IPS DF 6.9 (cell line): ENCODE measurements around the gene IDH2.

Experiments
- DNase-seq: peaks from one replicate; pipeline ENCODE4 v3.0.0-alpha.2; 2013; ENCODE audit warnings: low read depth, low spot score
- H3K27ac ChIP-seq: one replicate; pipeline ENCODE4 v1.5.1; 2013; ENCODE audit warnings: low read length, control low read depth
- H3K27me3 ChIP-seq: 2 replicates; pipeline ENCODE4 v1.6.1; 2013; ENCODE audit warnings: mild to moderate bottlenecking, low read length; ENCODE audit not compliant: control insufficient read depth, insufficient read depth
- H3K36me3 ChIP-seq: 2 replicates; pipeline ENCODE4 v1.6.1; 2013; ENCODE audit warnings: low read length; ENCODE audit not compliant: control insufficient read depth, insufficient read depth
- H3K4me1 ChIP-seq: 2 replicates; pipeline ENCODE4 v1.6.1; 2013; ENCODE audit warnings: low read length; ENCODE audit not compliant: control insufficient read depth, insufficient read depth
- H3K4me3 ChIP-seq: 2 replicates; pipeline ENCODE4 v1.5.1; 2013; ENCODE audit warnings: mild to moderate bottlenecking, low read length
- H3K9me3 ChIP-seq: 2 replicates; pipeline ENCODE4 v1.6.1; 2013; ENCODE audit warnings: low read length, inconsistent platforms; ENCODE audit not compliant: control insufficient read depth, insufficient read depth
- WGBS: extraction: QIAGEN DNeasy Blood & Tissue Kit; methylation state at CpG from one replicate; pipeline ENCODE4 v1.1.7; 2013; ENCODE audit warnings: mixed read lengths, missing lambda C conversion rate; ENCODE audit not compliant: insufficient read length, insufficient coverage; 5-methylcytosine and 5-hydroxymethylcytosine counted together

IDH2 gene

GRCh38 chr15:90099868-90100831, 2.1 kb downstream of the IDH2 start:
- no peaks in the 10 kb centered on the region for H3K36me3 ChIP-seq
- no peak for DNase-seq
- H3K9me3 ChIP-seq, result no peaks in the 10 kb centered on the region
- H3K27me3 ChIP-seq, result no peaks in the 10 kb centered on the region
- WGBS, result no CpG with 5 or more reads among the region's 11 CpGs
- no peak overlapping the region for H3K27ac ChIP-seq
- H3K4me1 ChIP-seq, result peaks cover 4% of the 10 kb centered on the region; the same call in 1 of the 2 replicates
- H3K4me3 ChIP-seq, result no peak overlapping the region

- no peaks in the 10 kb centered on the region for H3K27me3 ChIP-seq
- WGBS, result no CpG with 5 or more reads among the region's 10 CpGs
- no peak for DNase-seq
- H3K36me3 ChIP-seq, result no peaks in the 10 kb centered on the region
- H3K4me3 ChIP-seq, result no peak overlapping the region
- no peak overlapping the region for H3K27ac ChIP-seq
- H3K9me3 ChIP-seq, result no peaks in the 10 kb centered on the region
- peaks cover 4% of the 10 kb centered on the region; the same call in 1 of the 2 replicates for H3K4me1 ChIP-seq
Observed at GRCh38 chr15:90099072-90099867, 3.0 kb downstream of the IDH2 start.

GRCh38 chr15:90097475-90097874, 4.8 kb downstream of the IDH2 start:
- DNase-seq, result no peak
- H3K27me3 ChIP-seq, result no peaks in the 10 kb centered on the region
- WGBS, result no CpG with 5 or more reads among the region's 4 CpGs
- no peak overlapping the region for H3K27ac ChIP-seq
- no peaks in the 10 kb centered on the region for H3K9me3 ChIP-seq
- no peak overlapping the region for H3K4me3 ChIP-seq
- no peaks in the 10 kb centered on the region for H3K36me3 ChIP-seq
- H3K4me1 ChIP-seq, result peaks cover 4% of the 10 kb centered on the region; the same call in 1 of the 2 replicates

- no CpG with 5 or more reads among the region's 3 CpGs for WGBS
- H3K4me3 ChIP-seq, result no peak overlapping the region
- H3K4me1 ChIP-seq, result no peaks in the 10 kb centered on the region
- no peaks in the 10 kb centered on the region for H3K27me3 ChIP-seq
- H3K27ac ChIP-seq, result no peak overlapping the region
- H3K9me3 ChIP-seq, result no peaks in the 10 kb centered on the region
- no peaks in the 10 kb centered on the region for H3K36me3 ChIP-seq
- DNase-seq, result no peak
Observed at GRCh38 chr15:90095521-90095959, 6.7 kb downstream of the IDH2 start.

GRCh38 chr15:90091156-90091931, 10.9 kb downstream of the IDH2 start:
- no peak overlapping the region for H3K27ac ChIP-seq
- DNase-seq, result no peak
- H3K9me3 ChIP-seq, result no peaks in the 10 kb centered on the region
- 0 out of 2 replicates have a peak, but pooled peaks cover 2% of the 10 kb centered on the region for H3K36me3 ChIP-seq
- no peak overlapping the region for H3K4me3 ChIP-seq
- no peaks in the 10 kb centered on the region for H3K27me3 ChIP-seq
- WGBS, result no CpG with 5 or more reads among the region's 17 CpGs
- no peaks in the 10 kb centered on the region for H3K4me1 ChIP-seq

- Histone ChIP-seq H3K27me3 (no peaks in the 10 kb centered on the region), H3K36me3 (peaks cover 2% of the 10 kb centered on the region; the same call in 1 of the 2 replicates), H3K4me3 (no peak overlapping the region), H3K9me3 (no peaks in the 10 kb centered on the region), H3K4me1 (no peaks in the 10 kb centered on the region), H3K27ac (no peak overlapping the region)
- WGBS, result no CpG with 5 or more reads among the region's 11 CpGs
- no peak for DNase-seq
Observed at GRCh38 chr15:90090226-90090848, 11.9 kb downstream of the IDH2 start.

GRCh38 chr15:90087454-90088154, 14.7 kb downstream of the IDH2 start:
- H3K4me1 ChIP-seq, result no peaks in the 10 kb centered on the region
- no peak overlapping the region for H3K4me3 ChIP-seq
- no peak overlapping the region for H3K27ac ChIP-seq
- H3K9me3 ChIP-seq, result no peaks in the 10 kb centered on the region
- no peaks in the 10 kb centered on the region for H3K27me3 ChIP-seq
- no peak for DNase-seq
- H3K36me3 ChIP-seq, result peaks cover 9% of the 10 kb centered on the region; the same call in 1 of the 2 replicates
- WGBS, result no CpG with 5 or more reads among the region's 20 CpGs

- H3K4me1 ChIP-seq, result peaks cover 3% of the 10 kb centered on the region; the same call in 1 of the 2 replicates
- WGBS, result no CpG with 5 or more reads among the region's 7 CpGs
- H3K36me3 ChIP-seq, result peaks cover 9% of the 10 kb centered on the region; the same call in 1 of the 2 replicates
Observed at GRCh38 chr15:90086868-90087268, 15.4 kb downstream of the IDH2 start.

GRCh38 chr15:90085565-90085964, 16.7 kb downstream of the IDH2 start:
- DNase-seq, result no peak
- Histone ChIP-seq H3K9me3 (no peaks in the 10 kb centered on the region), H3K27me3 (no peaks in the 10 kb centered on the region), H3K36me3 (peaks cover 9% of the 10 kb centered on the region; the same call in 1 of the 2 replicates), H3K4me3 (no peak overlapping the region), H3K27ac (no peak overlapping the region), H3K4me1 (peaks cover 3% of the 10 kb centered on the region; the same call in 1 of the 2 replicates)
- no CpG with 5 or more reads among the region's 3 CpGs for WGBS

More at GRCh38 chr15:90086868-90087268, 15.4 kb downstream of the IDH2 start:
- Histone ChIP-seq H3K4me3 (no peak overlapping the region), H3K27me3 (no peaks in the 10 kb centered on the region), H3K9me3 (no peaks in the 10 kb centered on the region), H3K27ac (no peak overlapping the region)
- no peak for DNase-seq
